ENCODE data around the gene SMLR1. TPM values are rescaled to one million over a fixed set of nuclear protein-coding genes. Genes with fewer than 3 reads are reported as not detected.

SMLR1 gene
- total RNA-seq, 1 donor from 2014 or later: not detected

DNA sequence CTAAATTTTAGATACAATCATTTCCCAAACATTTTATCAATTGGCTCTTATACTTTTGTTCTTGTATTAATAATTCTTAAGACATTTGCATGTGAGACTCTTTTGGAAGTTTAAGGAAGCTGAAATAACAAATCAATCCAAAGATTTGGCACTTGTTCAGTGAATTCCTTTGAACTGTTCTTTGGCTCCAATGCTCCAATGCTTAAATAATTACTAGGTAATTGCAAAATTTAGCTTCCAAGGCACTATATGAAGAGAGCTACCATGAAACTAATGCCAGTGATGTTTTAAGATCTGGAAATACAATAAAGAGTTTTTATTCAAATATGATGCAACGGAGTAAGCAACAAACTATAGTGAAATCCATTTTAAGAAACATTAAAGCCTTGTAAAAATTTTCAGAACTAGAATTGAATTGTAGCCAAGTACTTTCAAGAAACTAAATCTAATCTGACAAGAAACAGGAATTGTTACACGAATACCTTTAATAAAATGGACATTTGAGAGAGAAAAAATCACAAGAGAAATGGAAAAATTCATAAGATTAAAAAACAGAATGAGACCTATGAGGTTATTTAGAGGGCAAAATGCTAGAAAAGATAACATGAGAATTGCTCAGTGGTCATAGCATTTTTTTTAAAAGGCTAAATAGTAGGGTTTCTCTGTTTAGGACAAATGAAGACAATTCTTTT, 43.6 kb upstream of the SMLR1 start:
- ATAC-seq (no peak), DNase-seq (no peak)
- intact Hi-C loops (cut with DNase I): no loop called here
- no peak overlapping the region for H3K27ac ChIP-seq
- H3K4me3 ChIP-seq: no peak overlapping the region
- TF ChIP-seq, protein P1, sequence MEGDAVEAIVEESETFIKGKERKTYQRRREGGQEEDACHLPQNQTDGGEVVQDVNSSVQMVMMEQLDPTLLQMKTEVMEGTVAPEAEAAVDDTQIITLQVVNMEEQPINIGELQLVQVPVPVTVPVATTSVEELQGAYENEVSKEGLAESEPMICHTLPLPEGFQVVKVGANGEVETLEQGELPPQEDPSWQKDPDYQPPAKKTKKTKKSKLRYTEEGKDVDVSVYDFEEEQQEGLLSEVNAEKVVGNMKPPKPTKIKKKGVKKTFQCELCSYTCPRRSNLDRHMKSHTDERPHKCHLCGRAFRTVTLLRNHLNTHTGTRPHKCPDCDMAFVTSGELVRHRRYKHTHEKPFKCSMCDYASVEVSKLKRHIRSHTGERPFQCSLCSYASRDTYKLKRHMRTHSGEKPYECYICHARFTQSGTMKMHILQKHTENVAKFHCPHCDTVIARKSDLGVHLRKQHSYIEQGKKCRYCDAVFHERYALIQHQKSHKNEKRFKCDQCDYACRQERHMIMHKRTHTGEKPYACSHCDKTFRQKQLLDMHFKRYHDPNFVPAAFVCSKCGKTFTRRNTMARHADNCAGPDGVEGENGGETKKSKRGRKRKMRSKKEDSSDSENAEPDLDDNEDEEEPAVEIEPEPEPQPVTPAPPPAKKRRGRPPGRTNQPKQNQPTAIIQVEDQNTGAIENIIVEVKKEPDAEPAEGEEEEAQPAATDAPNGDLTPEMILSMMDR (IDR thresholded peaks at IDR 0.05): no peak
- no peaks in the 10 kb centered on the region for H3K27me3 ChIP-seq (ENCODE audit: low read depth)
- H3K36me3 ChIP-seq: no peaks in the 10 kb centered on the region
- peaks cover 13% of the 10 kb centered on the region for H3K4me1 ChIP-seq
- H3K9me3 ChIP-seq: no peaks in the 10 kb centered on the region

GRCh38 chr6:130787726-130788500, 39.3 kb upstream of the SMLR1 start:
- Histone ChIP-seq H3K27ac (no peak overlapping the region), H3K4me1 (no peaks in the 10 kb centered on the region), H3K27me3 (ENCODE audit: low read depth) (no peaks in the 10 kb centered on the region), H3K9me3 (no peaks in the 10 kb centered on the region), H3K4me3 (no peak overlapping the region), H3K36me3 (no peaks in the 10 kb centered on the region)
- TF ChIP-seq, protein P1 (IDR thresholded peaks at IDR 0.05): no peak
- DNase-seq (no peak), ATAC-seq (no peak)
- intact Hi-C loops (cut with DNase I): no loop called here

- DNase-seq: no peak
- intact Hi-C loops (cut with DNase I): no loop called here
- Histone ChIP-seq H3K36me3 (no peaks in the 10 kb centered on the region), H3K4me3 (no peak overlapping the region), H3K4me1 (no peaks in the 10 kb centered on the region), H3K27ac (no peak overlapping the region), H3K27me3 (ENCODE audit: low read depth) (no peaks in the 10 kb centered on the region), H3K9me3 (no peaks in the 10 kb centered on the region)
- TF ChIP-seq, protein P1 (IDR thresholded peaks at IDR 0.05): no peak
- no peak for ATAC-seq
Observed at GRCh38 chr6:130788954-130789353, 38.3 kb upstream of the SMLR1 start.

- ATAC-seq: no peak
- Histone ChIP-seq H3K36me3 (no peaks in the 10 kb centered on the region), H3K9me3 (no peaks in the 10 kb centered on the region), H3K4me1 (no peaks in the 10 kb centered on the region), H3K27ac (no peak overlapping the region), H3K27me3 (ENCODE audit: low read depth) (no peaks in the 10 kb centered on the region), H3K4me3 (no peak overlapping the region)
- TF ChIP-seq, protein P1 (IDR thresholded peaks at IDR 0.05): no peak
- no peak for DNase-seq
- intact Hi-C loops (cut with DNase I): no loop called here
Observed at GRCh38 chr6:130794010-130794697, 33.1 kb upstream of the SMLR1 start.

DNA sequence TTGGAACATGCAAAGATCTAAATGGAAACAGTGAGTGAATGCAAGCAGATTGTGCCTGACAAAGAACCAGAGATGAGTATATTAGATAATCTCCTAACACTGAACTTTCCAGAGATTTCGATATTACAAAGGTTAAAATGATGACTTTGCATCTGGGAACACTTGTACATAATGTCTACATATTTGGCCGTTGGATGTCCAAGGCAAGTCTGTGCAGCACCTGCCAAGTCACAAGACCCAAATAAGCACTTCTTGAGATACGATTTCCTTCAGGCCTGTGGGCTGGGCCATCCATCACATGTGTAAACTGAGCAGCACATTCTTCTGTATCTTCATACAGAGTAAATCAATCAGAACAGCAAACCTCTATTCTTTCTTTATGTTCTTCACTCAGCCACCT, 32.5 kb upstream of the SMLR1 start:
- H3K36me3 ChIP-seq: no peaks in the 10 kb centered on the region
- no peak overlapping the region for H3K27ac ChIP-seq
- TF ChIP-seq, protein P1 (IDR thresholded peaks at IDR 0.05): no peak
- H3K4me1 ChIP-seq: no peaks in the 10 kb centered on the region
- H3K27me3 ChIP-seq (ENCODE audit: low read depth): no peaks in the 10 kb centered on the region
- no peak overlapping the region for H3K4me3 ChIP-seq
- DNase-seq (no peak), ATAC-seq (no peak)
- intact Hi-C loops (cut with DNase I): no loop called here
- no peaks in the 10 kb centered on the region for H3K9me3 ChIP-seq

Measured in lower lobe of right lung (tissue), 2 donors.